ENCODE results near the gene ADRA2A. TPM values are rescaled to one million over a fixed set of nuclear protein-coding genes. Genes with fewer than 3 reads are reported as not detected.

The ADRA2A gene
- polyA plus RNA-seq, 1 donor (not counting 4 experiments of a cell fraction or from before 2014, with no cell fraction given), result not detected

- H3K27me3 ChIP-seq (ENCODE audit: control insufficient read depth, extremely low read depth, insufficient read depth, low read length), result no peaks in the 10 kb centered on the region
- H3K4me1 ChIP-seq (ENCODE audit: control insufficient read depth, extremely low read depth, insufficient read depth, low read length), result no peaks in the 10 kb centered on the region
- H3K9me3 ChIP-seq (ENCODE audit: control insufficient read depth, low read depth, low read length), result no peaks in the 10 kb centered on the region
- TF ChIP-seq CTCF (optimal IDR thresholded peaks at IDR 0.05 in 1 of 3, IDR thresholded peaks at IDR 0.05 in 1 of 3, conservative IDR thresholded peaks at IDR 0.05 in 1 of 3; ENCODE audit: extremely low read depth in 1 of 3, insufficient read depth in 2 of 3, low read length in 3 of 3) (no peak), EZH2 (IDR thresholded peaks at IDR 0.05; ENCODE audit: low read length) (no peak)
- H3K9me1 ChIP-seq (ENCODE audit: control insufficient read depth, extremely low read depth, insufficient read depth, low read length), result no peaks in the 10 kb centered on the region
- H3K9ac ChIP-seq (ENCODE audit: control insufficient read depth, extremely low read depth, insufficient read depth, low read length), result no peak overlapping the region
- DNase-seq (ENCODE audit: low read depth, low spot score) (no peak), FAIRE-seq (no peak)
- no peak overlapping the region for H2AFZ ChIP-seq (ENCODE audit: control insufficient read depth, low read length)
- no peaks in the 10 kb centered on the region for H4K20me1 ChIP-seq (ENCODE audit: control insufficient read depth, extremely low read depth, insufficient read depth, low read length)
- dilution Hi-C loops (cut with MboI; ENCODE audit: extremely low pct_ligation_motif_present, low sequenced_read_pairs), result no loop called here
- no peak overlapping the region for H3K4me3 ChIP-seq (ENCODE audit: control insufficient read depth in 2 of 3, extremely low read depth in 1 of 3, insufficient read depth in 2 of 3, low read depth in 1 of 3, low read length in 3 of 3)
- H3K4me2 ChIP-seq (ENCODE audit: control insufficient read depth, extremely low read depth, insufficient read depth, low read depth, low read length), result no peak overlapping the region
- no peaks in the 10 kb centered on the region for H3K36me3 ChIP-seq (ENCODE audit: control insufficient read depth in 2 of 2, extremely low read depth in 1 of 2, insufficient read depth in 2 of 2, low read length in 2 of 2)
- no peak overlapping the region for H3K27ac ChIP-seq (ENCODE audit: control insufficient read depth, insufficient read depth, low read length)
- H3K79me2 ChIP-seq (ENCODE audit: control insufficient read depth, insufficient read depth, low read length), result no peaks in the 10 kb centered on the region
Observed at GRCh38 chr10:111129363-111129762, 52.5 kb downstream of the ADRA2A start.

GRCh38 chr10:111130471-111130870 lies 53.6 kb downstream of the ADRA2A start:
- dilution Hi-C loops (cut with MboI; ENCODE audit: extremely low pct_ligation_motif_present, low sequenced_read_pairs), result no loop called here
- FAIRE-seq (no peak), DNase-seq (ENCODE audit: low read depth, low spot score) (no peak)
- H2AFZ ChIP-seq (ENCODE audit: control insufficient read depth, low read length), result no peak overlapping the region
- H3K36me3 ChIP-seq (ENCODE audit: control insufficient read depth in 2 of 2, extremely low read depth in 1 of 2, insufficient read depth in 2 of 2, low read length in 2 of 2), result no peaks in the 10 kb centered on the region
- no peak overlapping the region for H3K4me3 ChIP-seq (ENCODE audit: control insufficient read depth in 2 of 3, extremely low read depth in 1 of 3, insufficient read depth in 2 of 3, low read depth in 1 of 3, low read length in 3 of 3)
- H3K27me3 ChIP-seq (ENCODE audit: control insufficient read depth, extremely low read depth, insufficient read depth, low read length), result no peaks in the 10 kb centered on the region
- no peaks in the 10 kb centered on the region for H3K9me1 ChIP-seq (ENCODE audit: control insufficient read depth, extremely low read depth, insufficient read depth, low read length)
- no peaks in the 10 kb centered on the region for H3K9me3 ChIP-seq (ENCODE audit: control insufficient read depth, low read depth, low read length)
- no peak overlapping the region for H3K9ac ChIP-seq (ENCODE audit: control insufficient read depth, extremely low read depth, insufficient read depth, low read length)
- H3K79me2 ChIP-seq (ENCODE audit: control insufficient read depth, insufficient read depth, low read length), result no peaks in the 10 kb centered on the region
- TF ChIP-seq CTCF (optimal IDR thresholded peaks at IDR 0.05 in 1 of 3, IDR thresholded peaks at IDR 0.05 in 1 of 3, conservative IDR thresholded peaks at IDR 0.05 in 1 of 3; ENCODE audit: extremely low read depth in 1 of 3, insufficient read depth in 2 of 3, low read length in 3 of 3) (no peak), EZH2 (IDR thresholded peaks at IDR 0.05; ENCODE audit: low read length) (no peak)
- no peaks in the 10 kb centered on the region for H3K4me1 ChIP-seq (ENCODE audit: control insufficient read depth, extremely low read depth, insufficient read depth, low read length)
- no peaks in the 10 kb centered on the region for H4K20me1 ChIP-seq (ENCODE audit: control insufficient read depth, extremely low read depth, insufficient read depth, low read length)
- no peak overlapping the region for H3K4me2 ChIP-seq (ENCODE audit: control insufficient read depth, extremely low read depth, insufficient read depth, low read depth, low read length)
- no peak overlapping the region for H3K27ac ChIP-seq (ENCODE audit: control insufficient read depth, insufficient read depth, low read length)

Small RNA genes lying within 50 kb of the gene (small RNA-seq; reads per million reads assigned to genes)
- gene AL355863.1 (ENCODE audit: insufficient read length in 3 of 3, low read depth in 3 of 3, low replicate concordance in 1 of 3), result 0 reads per million in 3 experiments

Other genes with a start within 250 kb of the ADRA2A start
- 63.1 to 146 TPM (median 99.7 TPM) in 3 replicates for gene PDCD4, start 205.1 kb upstream of the ADRA2A start, polyA plus RNA-seq
- 12.8 to 30.4 TPM (median 13.9 TPM) in 3 replicates for gene BBIP1, start 157.8 kb upstream of the ADRA2A start, polyA plus RNA-seq
- gene SHOC2, start 157.4 kb upstream of the ADRA2A start, polyA plus RNA-seq, result 16.8 to 27.7 TPM (median 21.2 TPM) in 3 replicates